H9 (cell line): ENCODE measurements around the gene MT1H. TPM values are rescaled to one million over a fixed set of nuclear protein-coding genes. Genes with fewer than 3 reads are reported as not detected.

ENCODE experiments used
- DNase-seq: peaks from one replicate; pipeline ENCODE4 v3.0.0-alpha.2; 2017
- H2AFZ ChIP-seq: one replicate; pipeline ENCODE4 v1.6.1; 2013; ENCODE audit warnings: mild to moderate bottlenecking, low read length, control low read depth, moderate library complexity
- H2AK5ac ChIP-seq: 2 replicates; pipeline ENCODE4 v1.6.1; 2013; ENCODE audit warnings: low read length, control low read depth, mixed read lengths; ENCODE audit not compliant: insufficient read length
- H2BK120ac ChIP-seq: one replicate; pipeline ENCODE4 v1.6.1; 2013; ENCODE audit warnings: low read depth, mild to moderate bottlenecking, low read length, control low read depth, inconsistent platforms; ENCODE audit not compliant: poor library complexity, severe bottlenecking
- H2BK12ac ChIP-seq: 2 replicates; pipeline ENCODE4 v1.6.1; 2013; ENCODE audit warnings: low read length, control low read depth, mixed read lengths, low read depth; ENCODE audit not compliant: insufficient read length
- H2BK15ac ChIP-seq: 2 replicates; pipeline ENCODE4 v1.6.1; 2013; ENCODE audit warnings: low read depth, low read length, control low read depth
- H2BK20ac ChIP-seq: one replicate; pipeline ENCODE4 v1.6.1; 2013; ENCODE audit warnings: low read depth, mild to moderate bottlenecking, low read length, control low read depth, inconsistent platforms; ENCODE audit not compliant: poor library complexity, severe bottlenecking
- H2BK5ac ChIP-seq: 2 replicates; pipeline ENCODE4 v1.6.1; 2013; ENCODE audit warnings: low read length, control low read depth, mixed read lengths; ENCODE audit not compliant: insufficient read length
- H3K14ac ChIP-seq: 2 replicates; pipeline ENCODE4 v1.6.1; 2013; ENCODE audit warnings: low read length, control low read depth; ENCODE audit not compliant: insufficient read depth
- H3K18ac ChIP-seq: 2 replicates; pipeline ENCODE4 v1.6.1; 2013; ENCODE audit warnings: low read depth, mild to moderate bottlenecking, mixed read lengths, low read length, control low read depth; ENCODE audit not compliant: insufficient read length
- H3K23ac ChIP-seq: 2 replicates; pipeline ENCODE4 v1.6.1; 2013; ENCODE audit warnings: low read length, control low read depth, mixed read lengths, low read depth; ENCODE audit not compliant: insufficient read length
- H3K23me2 ChIP-seq: 2 replicates; pipeline ENCODE4 v1.6.1; 2013; ENCODE audit warnings: low read depth, mild to moderate bottlenecking, mixed read lengths, low read length, control low read depth; ENCODE audit not compliant: insufficient read length, poor library complexity, severe bottlenecking
- H3K27ac ChIP-seq: 2 replicates; pipeline ENCODE4 v1.5.1; 2013; ENCODE audit warnings: low read length, control low read depth, mixed read lengths, low read depth; ENCODE audit not compliant: insufficient read length
- H3K27me3 ChIP-seq: 2 replicates; pipeline ENCODE4 v1.6.1; 2013; ENCODE audit warnings: low read length, control low read depth, inconsistent platforms; ENCODE audit not compliant: insufficient read depth
- H3K4ac ChIP-seq: 2 replicates; pipeline ENCODE4 v1.6.1; 2013; ENCODE audit warnings: low read depth, mild to moderate bottlenecking, control low read depth, inconsistent platforms, low read length, moderate library complexity
- H3K4me1 ChIP-seq: 2 replicates; pipeline ENCODE4 v1.6.1; 2013; ENCODE audit warnings: low read length, control low read depth, inconsistent platforms; ENCODE audit not compliant: insufficient read depth
- H3K4me2 ChIP-seq: 2 replicates; pipeline ENCODE4 v1.6.1; 2013; ENCODE audit warnings: low read length, control low read depth, mixed read lengths; ENCODE audit not compliant: insufficient read length, insufficient read depth
- H3K56ac ChIP-seq: 2 replicates; pipeline ENCODE4 v1.6.1; 2013; ENCODE audit warnings: low read depth, mild to moderate bottlenecking, mixed read lengths, low read length, control low read depth; ENCODE audit not compliant: insufficient read length
- H3K79me1 ChIP-seq: 2 replicates; pipeline ENCODE4 v1.6.1; 2013; ENCODE audit warnings: low read depth, mild to moderate bottlenecking, moderate library complexity, low read length, control low read depth, inconsistent platforms; ENCODE audit not compliant: insufficient read depth, poor library complexity, severe bottlenecking
- H3K79me2 ChIP-seq: 2 replicates; pipeline ENCODE4 v1.6.1; 2013; ENCODE audit warnings: low read length, control low read depth, inconsistent platforms; ENCODE audit not compliant: insufficient read depth
- H3K9ac ChIP-seq: 2 replicates; pipeline ENCODE4 v1.6.1; 2013; ENCODE audit warnings: low read length, control low read depth, mixed read lengths; ENCODE audit not compliant: insufficient read length; ENCODE audit errors: extremely low read depth
- H3K9me3 ChIP-seq: one replicate; pipeline ENCODE4 v1.6.1; 2013; ENCODE audit warnings: low read depth, low read length, inconsistent platforms; ENCODE audit not compliant: control insufficient read depth
- H3T11ph ChIP-seq: one replicate; pipeline ENCODE4 v1.6.1; 2013; ENCODE audit warnings: mild to moderate bottlenecking, low read length, control low read depth, inconsistent platforms
- H4K20me1 ChIP-seq: one replicate; pipeline ENCODE4 v1.6.1; 2013; ENCODE audit not compliant: control insufficient read depth, insufficient read length, insufficient read depth
- H4K5ac ChIP-seq: 2 replicates; pipeline ENCODE4 v1.6.1; 2013; ENCODE audit warnings: low read depth, mild to moderate bottlenecking, mixed read lengths, low read length, control low read depth; ENCODE audit not compliant: insufficient read length
- H4K8ac ChIP-seq: replicated peaks from 2 replicates; pipeline ENCODE4 v1.6.1; 2013; ENCODE audit warnings: low read length, control low read depth, mixed read lengths, low read depth; ENCODE audit not compliant: insufficient read length
- H4K91ac ChIP-seq: 2 replicates; pipeline ENCODE4 v1.6.1; 2013; ENCODE audit warnings: low read depth, mild to moderate bottlenecking, moderate library complexity, mixed read lengths, low read length, control low read depth; ENCODE audit not compliant: insufficient read length
- H3K27ac Mint-ChIP-seq, 3 experiments: 2 replicates in 2 of 3; 3 replicates in 1 of 3; pipeline ENCODE4 v1.8.0; 2020 to 2021; ENCODE audit warnings: mixed read lengths in 3 of 3, mild to moderate bottlenecking in 1 of 3, moderate library complexity in 1 of 3
- H3K27me3 Mint-ChIP-seq: 2 replicates; pipeline ENCODE4 v1.8.0; 2021; ENCODE audit warnings: low read depth, mild to moderate bottlenecking, moderate library complexity, mixed read lengths
- H3K36me3 Mint-ChIP-seq, 3 experiments: 2 replicates in 2 of 3; 3 replicates in 1 of 3; pipeline ENCODE4 v1.8.0; 2020 to 2021; ENCODE audit warnings: low read depth in 3 of 3, mixed read lengths in 3 of 3; ENCODE audit not compliant: insufficient read depth in 1 of 3
- H3K4me1 Mint-ChIP-seq, 2 experiments: 2 replicates each; pipeline ENCODE4 v1.8.0; 2020; ENCODE audit warnings: mixed read lengths in 2 of 2
- H3K4me3 Mint-ChIP-seq, 2 experiments: 2 replicates in 1 of 2; 3 replicates in 1 of 2; pipeline ENCODE4 v1.8.0; 2020 to 2021; ENCODE audit warnings: mild to moderate bottlenecking in 2 of 2, mixed read lengths in 2 of 2, moderate library complexity in 1 of 2
- H3K9me3 Mint-ChIP-seq, 2 experiments: 2 replicates in 1 of 2; 3 replicates in 1 of 2; pipeline ENCODE4 v1.8.0; 2020; ENCODE audit warnings: mild to moderate bottlenecking in 2 of 2, mixed read lengths in 2 of 2, moderate library complexity in 1 of 2
- WGBS: extraction: QIAGEN DNeasy Blood & Tissue Kit; methylation state at CpG from one replicate; pipeline ENCODE4 v1.1.7; 2013; ENCODE audit warnings: missing lambda C conversion rate, low lambda C conversion rate, mixed read lengths; ENCODE audit not compliant: insufficient read length; ENCODE audit errors: extremely low coverage; 5-methylcytosine and 5-hydroxymethylcytosine counted together
- total RNA-seq: library from RNA; stranded (reverse); gene quantifications from 2 replicates; pipeline ENCODE4 v1.2.1, GENCODE V29; 2021
- TF ChIP-seq, protein P1 (sequence below): fragments of 200-600 bp; sonication (generic); conservative IDR thresholded peaks from 3 replicates; pipeline ENCODE4 v1.8.0; 2021; ENCODE audit warnings: antibody characterized with exemption, mild to moderate bottlenecking

Gene MT1H
- total RNA-seq, 1 experiment from 2014 or later, result 12.5 TPM

DNA sequence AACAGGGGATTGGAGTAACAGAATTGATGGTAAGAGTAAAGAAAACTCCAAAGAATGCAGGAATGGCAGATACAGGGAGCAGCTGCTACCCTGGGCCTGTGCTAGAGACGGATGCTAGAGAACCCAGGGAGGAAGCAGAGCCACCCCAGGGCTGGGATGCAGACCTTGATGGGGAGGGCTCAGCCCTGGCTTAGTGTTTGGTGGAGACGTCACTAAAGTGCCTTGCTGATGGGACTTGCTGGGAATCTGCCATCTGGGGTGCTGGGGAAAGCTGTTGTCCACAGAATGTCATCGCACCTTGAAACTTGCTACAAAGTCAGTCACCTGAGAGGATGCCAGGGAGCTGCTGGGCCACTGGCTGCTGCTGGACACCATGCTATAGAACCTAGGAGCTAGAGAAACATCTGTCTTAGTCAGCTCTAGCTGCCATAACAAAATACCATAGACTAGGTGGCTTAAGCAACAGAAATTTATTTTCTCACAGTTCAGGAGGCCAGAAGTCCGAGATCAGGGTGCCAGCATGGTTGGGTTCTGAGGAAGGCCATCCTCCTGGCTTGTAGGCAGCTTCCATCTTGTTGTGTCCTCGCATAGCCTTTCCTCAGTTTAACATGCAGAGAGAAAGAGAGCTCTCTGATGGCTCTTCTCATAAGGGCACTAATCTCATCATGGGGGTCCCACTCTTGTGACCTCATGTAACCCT, 28.0 kb downstream of the MT1H start:
- Histone ChIP-seq H3T11ph (no peak overlapping the region), H3K14ac (no peak overlapping the region), H3K4ac (no peak overlapping the region), H2BK5ac (no peak overlapping the region), H3K23ac (no peak overlapping the region), H3K27me3 (no peaks in the 10 kb centered on the region), H4K20me1 (no peaks in the 10 kb centered on the region), H3K23me2 (no peaks in the 10 kb centered on the region), H4K5ac (no peak overlapping the region), H2BK20ac (no peak overlapping the region), H2BK15ac (no peak overlapping the region), H2BK120ac (no peak overlapping the region), H4K91ac (no peak overlapping the region), H2BK12ac (no peak overlapping the region), H3K79me2 (no peaks in the 10 kb centered on the region), H3K4me1 (peaks cover 6% of the 10 kb centered on the region), H3K79me1 (no peaks in the 10 kb centered on the region), H3K4me2 (no peak overlapping the region), H3K9me3 (no peaks in the 10 kb centered on the region), H4K8ac (no peak overlapping the region), H3K18ac (no peak overlapping the region), H2AFZ (no peak overlapping the region), H2AK5ac (no peak overlapping the region), H3K9ac (no peak overlapping the region), H3K27ac (no peak overlapping the region), H3K56ac (no peak overlapping the region)
- H3K27me3 Mint-ChIP-seq, result peaks cover 8% of the 10 kb centered on the region
- TF ChIP-seq, protein P1, sequence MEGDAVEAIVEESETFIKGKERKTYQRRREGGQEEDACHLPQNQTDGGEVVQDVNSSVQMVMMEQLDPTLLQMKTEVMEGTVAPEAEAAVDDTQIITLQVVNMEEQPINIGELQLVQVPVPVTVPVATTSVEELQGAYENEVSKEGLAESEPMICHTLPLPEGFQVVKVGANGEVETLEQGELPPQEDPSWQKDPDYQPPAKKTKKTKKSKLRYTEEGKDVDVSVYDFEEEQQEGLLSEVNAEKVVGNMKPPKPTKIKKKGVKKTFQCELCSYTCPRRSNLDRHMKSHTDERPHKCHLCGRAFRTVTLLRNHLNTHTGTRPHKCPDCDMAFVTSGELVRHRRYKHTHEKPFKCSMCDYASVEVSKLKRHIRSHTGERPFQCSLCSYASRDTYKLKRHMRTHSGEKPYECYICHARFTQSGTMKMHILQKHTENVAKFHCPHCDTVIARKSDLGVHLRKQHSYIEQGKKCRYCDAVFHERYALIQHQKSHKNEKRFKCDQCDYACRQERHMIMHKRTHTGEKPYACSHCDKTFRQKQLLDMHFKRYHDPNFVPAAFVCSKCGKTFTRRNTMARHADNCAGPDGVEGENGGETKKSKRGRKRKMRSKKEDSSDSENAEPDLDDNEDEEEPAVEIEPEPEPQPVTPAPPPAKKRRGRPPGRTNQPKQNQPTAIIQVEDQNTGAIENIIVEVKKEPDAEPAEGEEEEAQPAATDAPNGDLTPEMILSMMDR, result no peak
- peaks cover 9% of the 10 kb centered on the region in 2 experiments for H3K4me1 Mint-ChIP-seq
- H3K4me3 Mint-ChIP-seq, result no peak overlapping the region
- WGBS, result no CpG with 5 or more reads among the region's 5 CpGs
- peaks cover 0 to 5% (median 5%) of the 10 kb centered on the region in 3 experiments; a peak in 4 of 7 replicates for H3K36me3 Mint-ChIP-seq
- H3K9me3 Mint-ChIP-seq, result peaks cover 11% of the 10 kb centered on the region in 2 experiments
- H3K27ac Mint-ChIP-seq, result no peak overlapping the region
- DNase-seq, result no peak
